Measurements from ENCODE around the gene TOR2A. TPM values are rescaled to one million over a fixed set of nuclear protein-coding genes. Genes with fewer than 3 reads are reported as not detected.

TOR2A gene
- total RNA-seq, 1 experiment from 2014 or later = 10.7 TPM

DNA sequence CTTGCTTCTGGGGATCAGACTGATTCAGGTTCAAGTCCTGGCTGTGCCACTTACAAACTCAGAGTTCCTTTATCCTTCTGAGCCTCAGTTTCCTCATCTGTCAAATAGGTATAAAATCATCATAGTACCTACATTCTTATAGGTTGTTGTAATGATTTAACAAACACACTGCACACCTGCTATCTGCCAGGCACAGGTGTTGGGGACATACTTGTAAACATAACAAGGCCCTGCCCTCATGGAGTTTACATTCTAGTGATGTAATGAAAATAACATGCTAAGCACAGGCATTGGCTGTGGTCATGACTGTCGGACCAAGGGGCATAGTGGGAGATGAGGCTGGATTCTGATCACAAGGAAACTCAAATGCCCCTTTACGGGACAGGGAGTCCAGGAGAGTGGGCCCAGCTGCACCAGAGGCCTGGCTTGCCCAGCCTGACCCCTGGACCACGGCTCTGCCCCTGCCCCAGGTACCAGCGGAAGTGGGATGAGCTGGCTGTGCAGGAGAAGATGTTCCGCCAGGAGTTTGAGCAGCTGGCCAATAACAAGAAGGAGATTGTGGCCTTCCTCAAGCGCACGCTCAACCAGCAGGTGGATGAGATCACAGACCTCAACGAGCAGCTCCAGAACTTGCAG lies 26.0 kb downstream of the TOR2A start:
- no peaks in the 10 kb centered on the region for H3K4me1 ChIP-seq (ENCODE audit: low read length)
- no peak overlapping the region for H3K9ac ChIP-seq (ENCODE audit: low read length)
- no peaks in the 10 kb centered on the region for H3K79me2 ChIP-seq (ENCODE audit: low read length)
- 0 out of 2 replicates have a peak, but pooled peaks cover 4% of the 10 kb centered on the region for H3K9me3 ChIP-seq (ENCODE audit: low read length)
- no peak overlapping the region for H3K27ac ChIP-seq (ENCODE audit: low read length)
- H3K27me3 ChIP-seq (ENCODE audit: low read length) = no peaks in the 10 kb centered on the region
- H3K36me3 ChIP-seq (ENCODE audit: insufficient read depth, low read length) = no peaks in the 10 kb centered on the region
- 0 out of 2 replicates have a peak, but pooled peaks cover 9% of the 10 kb centered on the region for H4K20me1 ChIP-seq (ENCODE audit: insufficient read depth, low read depth, low read length)
- H3K4me3 ChIP-seq (ENCODE audit: low read length) = no peak overlapping the region
- no peak overlapping the region for H2AFZ ChIP-seq (ENCODE audit: low read length)
- H3K4me2 ChIP-seq (ENCODE audit: low read depth, low read length, poor library complexity, severe bottlenecking) = no peak overlapping the region
- no peak for DNase-seq
- no peaks in the 10 kb centered on the region for H3K9me2 ChIP-seq (replicated peaks; ENCODE audit: insufficient read depth, low read length)

DNA sequence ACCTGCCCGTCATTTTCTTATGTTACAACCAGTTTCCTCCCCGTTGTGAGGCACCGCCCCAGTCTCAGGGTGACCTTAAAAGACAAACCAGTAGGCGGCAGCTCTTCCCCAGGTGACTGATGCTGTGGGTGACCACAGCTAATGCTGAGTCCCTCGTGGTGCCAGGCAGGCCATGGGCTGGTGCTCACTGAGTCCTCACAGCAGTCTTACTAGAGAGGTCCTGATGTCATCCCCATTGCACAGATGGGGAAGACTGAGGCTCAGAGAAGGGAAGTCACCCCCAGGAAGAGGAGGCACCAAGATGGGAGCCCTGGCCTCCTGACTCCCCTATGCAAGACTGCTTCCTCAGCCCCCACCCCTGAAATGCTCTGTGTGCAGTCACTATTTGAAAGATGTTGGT lies 27.3 kb downstream of the TOR2A start:
- no peak overlapping the region for H3K4me2 ChIP-seq (ENCODE audit: low read depth, low read length, poor library complexity, severe bottlenecking)
- peak; percentile 77 for DNase-seq

DNA sequence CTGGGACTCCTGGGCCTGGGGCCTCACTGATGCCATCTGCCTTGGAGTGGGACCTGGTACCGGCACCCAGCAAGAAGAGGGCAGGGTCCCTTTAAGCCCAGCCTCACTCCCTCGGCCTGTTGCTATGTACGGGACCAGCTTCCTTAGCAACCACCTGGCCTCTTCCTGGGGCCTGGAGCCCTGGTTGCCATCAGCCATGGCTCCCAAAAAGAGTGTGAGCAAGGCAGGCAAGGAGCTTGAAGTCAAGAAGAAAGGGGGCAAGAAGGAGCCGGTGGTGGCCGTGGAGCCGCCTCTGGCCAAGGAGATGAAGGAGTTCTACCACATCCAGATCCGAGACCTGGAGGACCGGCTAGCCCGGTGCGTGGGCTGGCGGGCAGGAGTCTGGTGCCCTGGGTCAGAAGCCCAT lies 28.3 kb downstream of the TOR2A start, which contains the start of gene CFAP157:
Gene CFAP157, plus strand, starts transcription at position 153 of the 406 bp plus-strand sequence. Its CDS starts 44 bp downstream, at position 197.
- Histone ChIP-seq H3K9me2 (replicated peaks; ENCODE audit: insufficient read depth, low read length) (no peaks in the 10 kb centered on the region), H3K79me2 (ENCODE audit: low read length) (no peaks in the 10 kb centered on the region), H4K20me1 (ENCODE audit: insufficient read depth, low read depth, low read length) (0 out of 2 replicates have a peak, but pooled peaks cover 6% of the 10 kb centered on the region), H3K36me3 (ENCODE audit: insufficient read depth, low read length) (no peaks in the 10 kb centered on the region), H3K4me3 (ENCODE audit: low read length) (no peak within 1 kb of the TSS), H3K9me3 (ENCODE audit: low read length) (0 out of 2 replicates have a peak, but pooled peaks cover 4% of the 10 kb centered on the region), H3K4me2 (ENCODE audit: low read depth, low read length, poor library complexity, severe bottlenecking) (no peak within 1 kb of the TSS), H3K27me3 (ENCODE audit: low read length) (no peaks in the 10 kb centered on the region), H3K9ac (ENCODE audit: low read length) (no peak within 1 kb of the TSS), H3K27ac (ENCODE audit: low read length) (no peak within 1 kb of the TSS), H3K4me1 (ENCODE audit: low read length) (no peaks in the 10 kb centered on the region), H2AFZ (ENCODE audit: low read length) (no peak within 1 kb of the TSS)
- no peak for DNase-seq

More for the DNA sequence above, 27.3 kb downstream of the TOR2A start:
- no peaks in the 10 kb centered on the region for H3K27me3 ChIP-seq (ENCODE audit: low read length)
- H3K4me3 ChIP-seq (ENCODE audit: low read length) = no peak overlapping the region
- H3K36me3 ChIP-seq (ENCODE audit: insufficient read depth, low read length) = no peaks in the 10 kb centered on the region
- H3K4me1 ChIP-seq (ENCODE audit: low read length) = no peaks in the 10 kb centered on the region
- H4K20me1 ChIP-seq (ENCODE audit: insufficient read depth, low read depth, low read length) = 0 out of 2 replicates have a peak, but pooled peaks cover 6% of the 10 kb centered on the region
- H3K9me3 ChIP-seq (ENCODE audit: low read length) = 0 out of 2 replicates have a peak, but pooled peaks cover 4% of the 10 kb centered on the region
- no peaks in the 10 kb centered on the region for H3K79me2 ChIP-seq (ENCODE audit: low read length)
- no peak overlapping the region for H3K9ac ChIP-seq (ENCODE audit: low read length)
- no peak overlapping the region for H2AFZ ChIP-seq (ENCODE audit: low read length)
- no peaks in the 10 kb centered on the region for H3K9me2 ChIP-seq (replicated peaks; ENCODE audit: insufficient read depth, low read length)
- no peak overlapping the region for H3K27ac ChIP-seq (ENCODE audit: low read length)

DNA sequence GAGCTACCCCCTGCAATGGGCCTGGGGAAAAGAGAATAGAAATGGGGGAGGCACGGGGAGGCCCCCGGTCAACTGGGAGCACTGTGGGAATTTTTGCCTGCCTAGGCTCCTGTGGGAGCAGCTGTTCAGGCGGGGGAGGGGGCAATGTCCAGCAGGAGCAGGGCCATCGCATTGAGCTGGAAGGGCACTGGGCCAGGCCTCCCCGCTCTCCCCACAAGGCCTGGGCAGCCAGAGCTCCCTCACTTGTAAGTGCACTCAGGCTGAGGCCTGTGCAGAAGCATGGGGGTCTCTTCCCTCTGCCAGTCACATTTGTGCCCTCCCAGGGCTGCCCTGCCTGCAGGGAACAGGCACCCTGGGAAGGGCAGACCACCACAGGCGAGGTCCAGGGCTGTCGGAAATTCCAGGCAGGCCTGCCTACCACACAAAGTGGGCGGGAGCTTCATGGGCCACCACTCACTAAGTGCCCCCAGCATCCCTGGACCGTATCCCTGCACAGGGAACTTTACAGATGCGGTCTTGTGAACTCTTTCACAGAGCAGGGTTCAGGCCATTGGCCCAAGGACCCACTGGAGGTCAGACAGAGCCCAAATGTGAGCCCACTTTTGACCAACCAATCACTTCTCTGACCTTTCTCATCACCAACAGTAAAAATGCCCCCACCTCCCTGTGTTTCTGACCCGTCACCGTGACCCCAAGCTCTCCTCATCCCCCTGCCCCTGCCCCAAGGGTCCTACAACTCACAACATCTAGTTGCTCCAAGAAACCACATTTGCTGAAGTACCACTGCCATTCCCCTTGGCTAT lies 29.3 kb downstream of the TOR2A start:
- H3K9ac ChIP-seq (ENCODE audit: low read length) = no peak overlapping the region
- no peaks in the 10 kb centered on the region for H3K79me2 ChIP-seq (ENCODE audit: low read length)
- H3K36me3 ChIP-seq (ENCODE audit: insufficient read depth, low read length) = no peaks in the 10 kb centered on the region
- 0 out of 2 replicates have a peak, but pooled peaks cover 6% of the 10 kb centered on the region for H4K20me1 ChIP-seq (ENCODE audit: insufficient read depth, low read depth, low read length)
- no peak overlapping the region for H3K4me2 ChIP-seq (ENCODE audit: low read depth, low read length, poor library complexity, severe bottlenecking)
- H3K27me3 ChIP-seq (ENCODE audit: low read length) = no peaks in the 10 kb centered on the region
- no peaks in the 10 kb centered on the region for H3K4me1 ChIP-seq (ENCODE audit: low read length)
- H3K4me3 ChIP-seq (ENCODE audit: low read length) = no peak overlapping the region
- no peak for DNase-seq
- no peak overlapping the region for H2AFZ ChIP-seq (ENCODE audit: low read length)
- H3K9me3 ChIP-seq (ENCODE audit: low read length) = 0 out of 2 replicates have a peak, but pooled peaks cover 4% of the 10 kb centered on the region
- H3K27ac ChIP-seq (ENCODE audit: low read length) = no peak overlapping the region
- no peaks in the 10 kb centered on the region for H3K9me2 ChIP-seq (replicated peaks; ENCODE audit: insufficient read depth, low read length)

DNA sequence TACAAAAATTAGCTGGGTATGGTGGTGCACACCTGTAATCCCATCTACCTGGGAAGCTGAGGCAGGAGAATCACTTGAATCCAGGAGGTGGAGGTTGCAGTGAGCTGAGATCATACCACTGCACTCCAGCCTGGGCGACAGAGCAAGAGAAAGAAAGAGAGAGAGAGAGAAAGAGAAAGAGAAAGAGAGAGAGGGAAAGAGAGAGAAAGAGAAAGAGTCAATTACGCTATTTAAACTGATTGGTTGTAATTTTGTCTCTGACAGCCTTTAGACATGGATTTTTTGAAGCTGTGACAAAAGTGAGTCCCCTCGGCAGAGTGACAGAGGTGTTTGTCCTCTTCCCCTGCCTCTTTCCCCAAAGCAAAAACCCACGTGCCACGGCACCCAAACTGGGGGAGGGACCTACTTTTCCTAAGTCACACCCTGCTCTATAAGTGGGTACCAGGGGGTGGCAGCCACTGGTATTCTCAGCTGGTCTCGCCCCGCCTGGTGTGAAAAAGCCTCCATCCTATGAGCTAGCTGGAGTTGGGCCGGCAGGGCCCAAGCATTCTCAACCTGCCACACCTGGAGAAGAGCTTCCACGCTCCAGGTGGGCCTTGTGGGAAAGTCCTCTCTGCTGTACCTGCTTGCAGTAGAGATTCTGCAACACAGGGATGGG lies 31.7 kb downstream of the TOR2A start:
- H3K27me3 ChIP-seq (ENCODE audit: low read length) = no peaks in the 10 kb centered on the region
- no peak overlapping the region for H3K27ac ChIP-seq (ENCODE audit: low read length)
- no peaks in the 10 kb centered on the region for H3K9me2 ChIP-seq (replicated peaks; ENCODE audit: insufficient read depth, low read length)
- no peaks in the 10 kb centered on the region for H3K36me3 ChIP-seq (ENCODE audit: insufficient read depth, low read length)
- H3K9me3 ChIP-seq (ENCODE audit: low read length) = no peaks in the 10 kb centered on the region
- no peak overlapping the region for H3K9ac ChIP-seq (ENCODE audit: low read length)
- no peaks in the 10 kb centered on the region for H3K79me2 ChIP-seq (ENCODE audit: low read length)
- H3K4me3 ChIP-seq (ENCODE audit: low read length) = no peak overlapping the region
- H3K4me2 ChIP-seq (ENCODE audit: low read depth, low read length, poor library complexity, severe bottlenecking) = no peak overlapping the region
- H3K4me1 ChIP-seq (ENCODE audit: low read length) = peaks cover 7% of the 10 kb centered on the region
- H2AFZ ChIP-seq (ENCODE audit: low read length) = no peak overlapping the region
- 0 out of 2 replicates have a peak, but pooled peaks cover 6% of the 10 kb centered on the region for H4K20me1 ChIP-seq (ENCODE audit: insufficient read depth, low read depth, low read length)
- DNase-seq = no peak

DNA sequence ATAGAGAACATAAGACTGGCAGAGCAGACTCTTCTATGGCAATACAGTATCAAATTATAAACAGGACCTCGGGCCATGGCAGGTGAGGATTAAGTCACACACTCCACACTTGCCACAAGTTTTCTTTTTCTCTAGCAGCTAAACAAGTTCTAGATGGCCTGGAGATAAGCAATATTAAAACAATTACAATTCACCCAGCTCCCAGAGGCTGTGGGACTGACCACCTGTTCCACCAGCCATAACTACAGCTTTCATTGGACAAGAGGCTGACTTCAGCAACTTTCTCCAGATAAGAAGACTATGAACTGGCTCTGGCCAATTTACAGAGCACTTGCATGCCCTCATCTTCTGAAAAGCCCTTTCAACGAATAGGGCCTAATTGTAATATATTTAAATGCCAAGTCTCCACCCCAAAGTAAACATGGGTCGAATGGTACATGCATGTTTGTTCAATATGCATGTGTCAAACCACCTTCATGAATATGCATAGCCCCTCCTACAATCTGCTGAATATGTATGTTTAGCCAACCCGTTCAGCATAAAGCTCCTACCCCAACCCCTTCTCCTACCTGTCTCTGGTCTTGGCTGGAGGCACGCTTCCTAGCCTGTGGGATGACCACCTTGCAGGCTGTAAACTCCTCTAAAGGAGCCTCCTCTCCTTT lies 34.4 kb downstream of the TOR2A start:
- no peak overlapping the region for H2AFZ ChIP-seq (ENCODE audit: low read length)
- H3K27me3 ChIP-seq (ENCODE audit: low read length) = no peaks in the 10 kb centered on the region
- H3K36me3 ChIP-seq (ENCODE audit: insufficient read depth, low read length) = no peaks in the 10 kb centered on the region
- DNase-seq = no peak
- no peaks in the 10 kb centered on the region for H3K9me3 ChIP-seq (ENCODE audit: low read length)
- no peaks in the 10 kb centered on the region for H3K9me2 ChIP-seq (replicated peaks; ENCODE audit: insufficient read depth, low read length)
- no peak overlapping the region for H3K27ac ChIP-seq (ENCODE audit: low read length)
- H4K20me1 ChIP-seq (ENCODE audit: insufficient read depth, low read depth, low read length) = no peaks in the 10 kb centered on the region
- H3K9ac ChIP-seq (ENCODE audit: low read length) = no peak overlapping the region
- H3K4me2 ChIP-seq (ENCODE audit: low read depth, low read length, poor library complexity, severe bottlenecking) = no peak overlapping the region
- H3K4me3 ChIP-seq (ENCODE audit: low read length) = no peak overlapping the region
- H3K4me1 ChIP-seq (ENCODE audit: low read length) = peaks cover 7% of the 10 kb centered on the region
- H3K79me2 ChIP-seq (ENCODE audit: low read length) = no peaks in the 10 kb centered on the region

DNA sequence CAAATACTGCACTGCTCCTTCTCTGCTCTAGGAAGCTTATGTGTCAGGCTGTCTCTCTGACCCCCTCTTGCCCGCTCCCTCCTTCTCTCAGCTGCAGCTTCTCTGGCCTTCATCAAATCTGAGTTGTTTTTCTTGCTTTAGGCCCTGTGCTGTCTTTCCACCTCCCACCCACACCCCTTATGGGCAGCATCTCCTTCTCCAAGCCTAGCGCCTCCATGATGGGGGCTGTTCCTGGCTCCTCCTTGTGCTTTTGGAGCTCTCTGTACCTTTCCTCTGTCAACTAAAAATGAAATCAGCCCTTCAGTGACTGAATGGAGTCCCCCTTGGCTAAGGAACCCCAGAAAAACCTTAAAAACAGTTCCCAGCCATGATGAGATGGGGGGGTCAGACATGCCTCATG lies 35.0 kb downstream of the TOR2A start:
- H3K27ac ChIP-seq (ENCODE audit: low read length) = no peak overlapping the region
- H3K9me2 ChIP-seq (replicated peaks; ENCODE audit: insufficient read depth, low read length) = no peaks in the 10 kb centered on the region
- DNase-seq = no peak

More for the DNA sequence above, 35.0 kb downstream of the TOR2A start:
- Histone ChIP-seq H3K9me3 (ENCODE audit: low read length) (no peaks in the 10 kb centered on the region), H3K27me3 (ENCODE audit: low read length) (no peaks in the 10 kb centered on the region), H3K4me3 (ENCODE audit: low read length) (no peak overlapping the region), H3K9ac (ENCODE audit: low read length) (no peak overlapping the region), H3K79me2 (ENCODE audit: low read length) (no peaks in the 10 kb centered on the region), H3K36me3 (ENCODE audit: insufficient read depth, low read length) (no peaks in the 10 kb centered on the region), H2AFZ (ENCODE audit: low read length) (no peak overlapping the region), H3K4me2 (ENCODE audit: low read depth, low read length, poor library complexity, severe bottlenecking) (no peak overlapping the region), H4K20me1 (ENCODE audit: insufficient read depth, low read depth, low read length) (no peaks in the 10 kb centered on the region), H3K4me1 (ENCODE audit: low read length) (peaks cover 7% of the 10 kb centered on the region)
